Right atrium auricular region (tissue), 2 donors: ENCODE data around the gene PROB1. TPM values are rescaled to one million over a fixed set of nuclear protein-coding genes. Genes with fewer than 3 reads are reported as not detected.
"Not testable (repeated sequence)": the region's sequence is repeated elsewhere in the genome, so short reads cannot be mapped to it uniquely, and the experiment has no call there.

Experiments used
- DNase-seq: peaks from one replicate; pipeline ENCODE4 v3.0.0-alpha.2; 2019; ENCODE audit warnings: low spot score
- H3K27ac ChIP-seq, 2 donors: fragments of 200-600 bp; sonication (generic); 1 replicate in 1 of 2; 2 replicates in 1 of 2; pipeline ENCODE4 v1.5.1; 2016 to 2019
- H3K27me3 ChIP-seq, 2 donors: fragments of 200-600 bp; sonication (generic); one replicate each; pipeline versions ENCODE4 v1.5.1 to v1.6.0; 2017 to 2019
- H3K36me3 ChIP-seq: fragments of 200-600 bp; sonication (generic); one replicate; pipeline ENCODE4 v1.5.1; 2016
- H3K4me1 ChIP-seq, 2 donors: fragments of 200-600 bp; sonication (generic); one replicate each; pipeline versions ENCODE4 v1.5.1 to v1.6.0; 2017 to 2019
- H3K4me3 ChIP-seq, 2 donors: fragments of 200-600 bp; sonication (generic); 1 replicate in 1 of 2; 2 replicates in 1 of 2; pipeline ENCODE4 v1.5.1; 2017 to 2019; ENCODE audit warnings: mild to moderate bottlenecking in 1 of 2, moderate library complexity in 1 of 2
- H3K9me3 ChIP-seq, 2 donors: fragments of 200-600 bp; sonication (generic); one replicate each; pipeline ENCODE4 v1.5.1; 2019
- CTCF ChIP-seq, 2 donors: fragments of 200-600 bp; sonication (generic); IDR thresholded peaks; one replicate each; pipeline ENCODE4 v1.5.1; 2019; ENCODE audit warnings: antibody characterized with exemption in 2 of 2
- total RNA-seq, 2 donors: library from RNA; depleted of rRNA; stranded (reverse); fragments of >200 nt; gene quantifications; one replicate each; pipeline ENCODE4 v1.1.0, GENCODE V29; 2016

Gene PROB1
- total RNA-seq, 2 donors from 2014 or later, result 15.8 to 28.6 TPM

GRCh38 chr5:139364466-139364865, 30.4 kb downstream of the PROB1 start:
- no peak for TF ChIP-seq CTCF (IDR thresholded peaks at IDR 0.05)
- no peaks in the 10 kb centered on the region for H3K9me3 ChIP-seq

GRCh38 chr5:139363937-139364336, 31.0 kb downstream of the PROB1 start:
- Histone ChIP-seq H3K36me3 (peaks cover 50% of the 10 kb centered on the region), H3K27ac (no peak overlapping the region), H3K9me3 (no peaks in the 10 kb centered on the region), H3K4me3 (no peak overlapping the region), H3K4me1 (peaks cover 0 to 7% of the 10 kb centered on the region in 2 donors), H3K27me3 (no peaks in the 10 kb centered on the region)
- TF ChIP-seq CTCF (IDR thresholded peaks at IDR 0.05), result no peak
- DNase-seq, result no peak

More at GRCh38 chr5:139364466-139364865, 30.4 kb downstream of the PROB1 start:
- Histone ChIP-seq H3K27ac (no peak overlapping the region), H3K27me3 (no peaks in the 10 kb centered on the region), H3K4me1 (peaks cover 0 to 7% of the 10 kb centered on the region in 2 donors), H3K4me3 (no peak overlapping the region), H3K36me3 (peaks cover 55% of the 10 kb centered on the region)
- DNase-seq, result no peak

GRCh38 chr5:139361835-139362429, 33.0 kb downstream of the PROB1 start:
- no peak for TF ChIP-seq CTCF (IDR thresholded peaks at IDR 0.05)
- no peaks in the 10 kb centered on the region for H3K4me1 ChIP-seq
- peaks cover 34% of the 10 kb centered on the region for H3K36me3 ChIP-seq
- DNase-seq, result no peak
- H3K4me3 ChIP-seq, result no peak overlapping the region
- no peaks in the 10 kb centered on the region for H3K27me3 ChIP-seq
- H3K27ac ChIP-seq, result no peak overlapping the region
- no peaks in the 10 kb centered on the region for H3K9me3 ChIP-seq

GRCh38 chr5:139360384-139360783, 34.5 kb downstream of the PROB1 start:
- H3K36me3 ChIP-seq, result peaks cover 19% of the 10 kb centered on the region
- no peaks in the 10 kb centered on the region for H3K27me3 ChIP-seq
- H3K4me1 ChIP-seq, result no peaks in the 10 kb centered on the region
- H3K9me3 ChIP-seq, result no peaks in the 10 kb centered on the region
- no peak for TF ChIP-seq CTCF (IDR thresholded peaks at IDR 0.05)
- H3K4me3 ChIP-seq, result no peak overlapping the region
- no peak overlapping the region for H3K27ac ChIP-seq
- no peak for DNase-seq

GRCh38 chr5:139358064-139358463, 36.8 kb downstream of the PROB1 start:
- no peaks in the 10 kb centered on the region for H3K9me3 ChIP-seq
- H3K4me1 ChIP-seq, result no peaks in the 10 kb centered on the region

GRCh38 chr5:139355900-139356299, 39.0 kb downstream of the PROB1 start:
- H3K27me3 ChIP-seq, H3K36me3 ChIP-seq, H3K4me1 ChIP-seq, H3K9me3 ChIP-seq, H3K4me3 ChIP-seq, DNase-seq, H3K27ac ChIP-seq: not testable (repeated sequence)

More at GRCh38 chr5:139358064-139358463, 36.8 kb downstream of the PROB1 start:
- Histone ChIP-seq H3K27ac (no peak overlapping the region), H3K36me3 (no peaks in the 10 kb centered on the region), H3K27me3 (no peaks in the 10 kb centered on the region), H3K4me3 (no peak overlapping the region)
- DNase-seq, result no peak
- TF ChIP-seq CTCF (IDR thresholded peaks at IDR 0.05), result no peak
